Transverse colon (tissue), 4 donors: ENCODE results near the gene PRDM1. TPM values are rescaled to one million over a fixed set of nuclear protein-coding genes. Genes with fewer than 3 reads are reported as not detected.

Source experiments
- DNase-seq: peaks from one replicate; pipeline ENCODE4 v3.0.0-alpha.2; 2019
- H3K27ac ChIP-seq, 4 donors: fragments of 200-600 bp; sonication (generic); 2 replicates each; pipeline ENCODE4 v1.5.1; 2016 to 2018; ENCODE audit warnings: inconsistent platforms in 4 of 4
- H3K27me3 ChIP-seq: fragments of 200-600 bp; sonication (generic); 2 replicates; pipeline ENCODE4 v1.5.1; 2017; ENCODE audit warnings: inconsistent platforms
- H3K36me3 ChIP-seq, 4 donors: fragments of 200-600 bp; sonication (generic); 2 replicates each; pipeline ENCODE4 v1.5.1; 2017 to 2019; ENCODE audit warnings: inconsistent platforms in 4 of 4
- H3K4me1 ChIP-seq, 4 donors: fragments of 200-600 bp; sonication (generic); 2 replicates each; pipeline ENCODE4 v1.5.1; 2017 to 2020; ENCODE audit warnings: inconsistent platforms in 4 of 4
- H3K4me3 ChIP-seq, 4 donors: fragments of 200-600 bp; sonication (generic); 1 replicate in 1 of 4; 2 replicates in 3 of 4; pipeline versions ENCODE4 v1.5.1 to v1.6.1; 2017 to 2019; ENCODE audit warnings: inconsistent platforms in 4 of 4
- H3K9me3 ChIP-seq, 2 donors: fragments of 200-600 bp; sonication (generic); 2 replicates each; pipeline ENCODE4 v1.5.1; 2017 to 2019; ENCODE audit warnings: inconsistent platforms in 2 of 2
- EP300 ChIP-seq: sonication (generic); formaldehyde crosslinking; IDR thresholded peaks from one replicate; pipeline ENCODE4 v1.6.1; 2017; ENCODE audit warnings: antibody characterized with exemption, low read depth
- POLR2A ChIP-seq: fragments of 450-650 bp; IDR thresholded peaks from one replicate; pipeline ENCODE4 v1.6.1; 2016; ENCODE audit warnings: antibody characterized with exemption, mild to moderate bottlenecking, moderate library complexity
- POLR2AphosphoS5 ChIP-seq, 3 donors: sonication (generic); formaldehyde crosslinking; IDR thresholded peaks; one replicate each; pipeline ENCODE4 v1.6.1; 2016; ENCODE audit warnings: antibody characterized with exemption in 3 of 3
- WGBS, 2 donors: methylation state at CpG; one replicate each; pipeline ENCODE4 v1.1.5; 2018; ENCODE audit warnings: low coverage in 1 of 2; 5-methylcytosine and 5-hydroxymethylcytosine counted together
- in situ Hi-C, 4 donors: fragments of 200-750 bp; cut with MboI; loops; one replicate each; pipeline versions ENCODE4 v1.15.0 to v1.15.1; 2017; ENCODE audit warnings: low sequenced_read_pairs in 3 of 4, low pct_ligation_motif_present in 1 of 4, low pct_unique_long_range_greater_than_20kb in 1 of 4
- intact Hi-C: fragments of 100-400 bp; cut with DNase I; formaldehyde crosslinking; loops from one replicate; pipeline ENCODE4 v1.15.1; 2023; ENCODE audit warnings: low total_unique reads
- total RNA-seq, 4 donors: library from RNA; depleted of rRNA; stranded (reverse); fragments of >200 nt; gene quantifications; one replicate each; pipeline ENCODE4 v1.1.0, GENCODE V29; 2016
- TF ChIP-seq, protein P1 (sequence below), 5 experiments: fragments of 200-600 bp in 3 of 5; fragments of 450-650 bp in 2 of 5; sonication (generic) in 3 of 5; IDR thresholded peaks; 1 replicate in 2 of 5; 2 replicates in 3 of 5; pipeline ENCODE4 v1.5.1; 2016 to 2017; ENCODE audit warnings: antibody characterized with exemption in 5 of 5, inconsistent platforms in 3 of 5, mild to moderate bottlenecking in 2 of 5, moderate library complexity in 1 of 5

The PRDM1 gene
- total RNA-seq, 4 donors from 2014 or later: 2.4 to 32.4 (median 18.6) TPM

DNA sequence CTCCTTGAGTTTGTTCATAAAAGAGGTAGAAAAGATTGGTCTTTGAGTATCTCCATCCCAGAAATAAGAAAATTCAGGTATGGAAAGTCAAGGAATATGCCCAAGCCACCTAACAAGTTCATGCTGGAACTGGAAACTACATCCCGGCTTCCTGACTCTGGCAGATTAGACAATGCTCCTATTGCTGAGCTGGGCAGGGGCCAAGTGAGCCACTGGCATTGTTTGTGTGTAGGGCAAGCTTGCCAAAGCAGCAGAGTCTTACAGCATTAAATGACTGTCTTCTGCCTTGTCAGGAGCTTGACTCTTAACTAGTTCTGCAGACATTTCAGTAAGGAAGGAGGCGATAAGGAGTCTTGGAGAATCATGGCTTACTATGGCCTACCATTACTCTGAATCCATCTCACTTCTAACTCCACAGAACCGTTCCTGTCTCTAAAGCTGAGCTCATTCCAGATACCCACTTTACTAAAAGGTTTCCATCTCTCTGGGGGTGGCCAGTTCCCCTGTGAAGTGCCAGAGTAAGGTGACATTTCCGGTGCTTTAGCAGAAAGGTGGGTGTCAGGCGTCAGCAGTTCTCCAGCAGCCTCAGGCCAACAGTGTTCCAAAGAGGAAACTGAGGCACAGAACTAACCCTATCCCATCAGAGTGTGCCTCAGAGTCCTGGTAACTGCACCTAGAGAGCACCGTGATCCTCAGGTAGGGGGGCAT, 30.1 kb downstream of the PRDM1 start:
- Histone ChIP-seq H3K9me3 (no peaks in the 10 kb centered on the region), H3K27ac (no peak overlapping the region), H3K4me1 (peaks cover 0 to 16% (median 3%) of the 10 kb centered on the region in 4 donors), H3K36me3 (no peaks in the 10 kb centered on the region), H3K4me3 (no peak overlapping the region), H3K27me3 (no peaks in the 10 kb centered on the region)
- no peak for DNase-seq
- 81 to 100% methylated on average over 1 to 6 of the region's 6 CpGs for WGBS, 2 donors
- in situ Hi-C loops (no loop called here), intact Hi-C loops (no loop called here)
- TF ChIP-seq EP300: no peak

DNA sequence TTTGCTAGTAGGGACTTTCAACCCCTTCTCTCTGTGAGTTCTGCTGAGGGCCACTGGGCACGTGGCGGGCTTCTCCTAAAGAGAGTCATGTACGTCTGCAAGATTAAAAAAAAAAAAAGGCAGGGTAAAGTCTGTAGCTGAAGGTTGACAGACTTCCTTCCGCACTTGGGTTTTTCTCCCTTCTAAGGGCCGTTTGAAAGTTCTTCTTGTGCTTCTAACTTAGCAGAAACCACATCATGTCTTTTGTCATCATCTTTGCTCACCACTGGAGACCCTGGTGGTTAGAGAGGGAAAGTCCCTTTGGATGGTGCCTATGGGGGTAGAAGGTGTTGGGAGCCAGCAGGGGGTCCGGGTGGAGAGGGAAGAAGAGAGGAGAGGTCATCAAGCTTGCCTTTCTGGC, 31.4 kb downstream of the PRDM1 start:
- Histone ChIP-seq H3K9me3 (no peaks in the 10 kb centered on the region), H3K27me3 (no peaks in the 10 kb centered on the region), H3K4me3 (no peak overlapping the region), H3K4me1 (peaks cover 0 to 3% (median 0%) of the 10 kb centered on the region in 4 donors), H3K36me3 (no peaks in the 10 kb centered on the region), H3K27ac (no peak overlapping the region)
- intact Hi-C loops: no loop called here
- 60 to 76% methylated on average over 6 of the region's 6 CpGs for WGBS, 2 donors
- DNase-seq: no peak
- TF ChIP-seq POLR2AphosphoS5 (IDR thresholded peaks at IDR 0.05) (no peak), POLR2A (no peak), EP300 (no peak)
- TF ChIP-seq, protein P1, sequence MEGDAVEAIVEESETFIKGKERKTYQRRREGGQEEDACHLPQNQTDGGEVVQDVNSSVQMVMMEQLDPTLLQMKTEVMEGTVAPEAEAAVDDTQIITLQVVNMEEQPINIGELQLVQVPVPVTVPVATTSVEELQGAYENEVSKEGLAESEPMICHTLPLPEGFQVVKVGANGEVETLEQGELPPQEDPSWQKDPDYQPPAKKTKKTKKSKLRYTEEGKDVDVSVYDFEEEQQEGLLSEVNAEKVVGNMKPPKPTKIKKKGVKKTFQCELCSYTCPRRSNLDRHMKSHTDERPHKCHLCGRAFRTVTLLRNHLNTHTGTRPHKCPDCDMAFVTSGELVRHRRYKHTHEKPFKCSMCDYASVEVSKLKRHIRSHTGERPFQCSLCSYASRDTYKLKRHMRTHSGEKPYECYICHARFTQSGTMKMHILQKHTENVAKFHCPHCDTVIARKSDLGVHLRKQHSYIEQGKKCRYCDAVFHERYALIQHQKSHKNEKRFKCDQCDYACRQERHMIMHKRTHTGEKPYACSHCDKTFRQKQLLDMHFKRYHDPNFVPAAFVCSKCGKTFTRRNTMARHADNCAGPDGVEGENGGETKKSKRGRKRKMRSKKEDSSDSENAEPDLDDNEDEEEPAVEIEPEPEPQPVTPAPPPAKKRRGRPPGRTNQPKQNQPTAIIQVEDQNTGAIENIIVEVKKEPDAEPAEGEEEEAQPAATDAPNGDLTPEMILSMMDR (IDR thresholded peaks at IDR 0.05): no peak
- in situ Hi-C loops: no loop called here

DNA sequence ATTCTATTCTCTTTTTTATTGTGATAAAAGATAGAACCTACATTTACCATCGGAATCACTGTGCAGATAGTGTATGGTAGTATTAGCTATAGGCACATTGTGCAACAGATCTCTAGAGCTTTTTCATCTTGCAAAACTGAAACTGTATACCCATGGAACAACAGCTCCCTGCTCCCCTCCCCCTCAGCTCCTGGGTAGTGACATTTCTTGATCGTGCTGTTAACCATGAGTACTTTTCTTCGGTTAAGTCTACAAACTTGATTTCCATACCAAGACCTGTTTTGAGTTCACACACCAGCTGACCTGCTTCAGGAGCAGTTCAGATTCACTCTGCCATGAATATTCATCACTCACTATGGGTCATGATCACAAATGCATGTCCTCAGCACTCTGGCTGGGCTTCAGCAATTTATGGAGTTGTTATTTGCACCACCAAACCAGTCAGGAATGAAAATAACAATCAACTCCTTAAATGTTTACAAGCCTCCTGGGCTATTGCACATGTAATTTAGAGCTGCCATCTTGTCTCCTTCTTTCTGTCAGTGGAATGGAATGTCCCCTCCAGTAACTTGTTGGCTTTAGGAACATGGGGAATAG, 32.8 kb downstream of the PRDM1 start:
- intact Hi-C loops: no loop called here
- Histone ChIP-seq H3K4me3 (no peak overlapping the region), H3K27ac (peak overlapping the region in 2 of 4 donors; percentile 3 to 32), H3K27me3 (no peaks in the 10 kb centered on the region), H3K9me3 (no peaks in the 10 kb centered on the region), H3K36me3 (no peaks in the 10 kb centered on the region), H3K4me1 (no peaks in the 10 kb centered on the region)
- WGBS, 2 donors: 90 to 100% methylated on average over 1 to 3 of the region's 3 CpGs
- DNase-seq: no peak
- in situ Hi-C loops: no loop called here
- TF ChIP-seq POLR2A: no peak
- TF ChIP-seq POLR2AphosphoS5 (IDR thresholded peaks at IDR 0.05): no peak
- TF ChIP-seq, protein P1 (IDR thresholded peaks at IDR 0.05): no peak
- no peak for TF ChIP-seq EP300

DNA sequence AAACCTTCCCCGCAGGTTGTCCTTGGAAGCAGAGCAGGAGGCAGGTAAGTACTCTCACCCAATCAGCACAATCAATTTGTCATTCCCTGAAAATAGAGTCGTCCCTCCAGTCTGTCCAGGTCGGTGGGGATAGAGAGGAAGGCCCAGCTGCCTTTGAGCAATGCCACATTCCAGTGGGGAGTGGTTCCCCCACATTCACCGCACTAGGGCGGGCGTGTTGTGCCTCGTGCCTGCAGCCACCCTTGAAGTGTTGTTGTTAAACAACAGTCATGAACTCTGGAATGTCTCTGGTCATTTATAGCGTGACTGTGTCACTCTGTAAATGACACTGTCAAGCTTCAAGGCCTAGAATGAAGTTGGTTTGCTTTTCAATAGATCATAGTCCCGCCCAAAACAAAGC, 33.4 kb downstream of the PRDM1 start:
- Histone ChIP-seq H3K27me3 (no peaks in the 10 kb centered on the region), H3K27ac (peak overlapping the region in 3 of 4 donors; percentile 3 to 32 (median 21)), H3K36me3 (no peaks in the 10 kb centered on the region), H3K4me3 (no peak overlapping the region), H3K4me1 (no peaks in the 10 kb centered on the region), H3K9me3 (no peaks in the 10 kb centered on the region)
- TF ChIP-seq POLR2AphosphoS5 (IDR thresholded peaks at IDR 0.05) (peak in 1 of 3 donors; percentile 26), EP300 (no peak)
- in situ Hi-C loops (no loop called here), intact Hi-C loops (no loop called here)
- peak; percentile 67 for DNase-seq
- 55% methylated on average over 9 of the region's 9 CpGs; no CpG with 5 or more reads in 1 of the 2 donors for WGBS, 2 donors

DNA sequence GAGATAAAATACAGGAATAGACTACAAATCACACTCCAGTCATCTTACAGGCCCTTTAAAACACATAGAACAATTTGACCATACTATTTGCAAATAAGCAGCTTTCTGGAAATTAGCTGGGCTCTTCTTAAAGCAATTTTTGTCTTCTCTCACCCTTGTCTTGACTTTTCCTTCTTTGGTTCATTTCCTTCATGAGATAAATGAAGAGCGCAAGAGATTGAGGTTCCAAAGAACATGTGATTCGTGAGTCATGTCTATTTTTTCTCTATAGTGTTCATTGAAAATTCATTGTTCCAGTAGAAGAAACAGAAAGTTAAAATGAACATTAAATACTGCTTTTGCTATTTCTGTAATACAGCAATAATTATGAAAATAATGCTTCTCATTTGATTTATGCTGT, 33.9 kb downstream of the PRDM1 start:
- in situ Hi-C loops: no loop called here
- no peaks in the 10 kb centered on the region for H3K4me1 ChIP-seq
- no peak overlapping the region for H3K4me3 ChIP-seq
- DNase-seq: no peak
- 84 to 100% methylated on average over 2 of the region's 2 CpGs for WGBS, 2 donors
- no peaks in the 10 kb centered on the region for H3K27me3 ChIP-seq
- H3K36me3 ChIP-seq: no peaks in the 10 kb centered on the region
- intact Hi-C loops: no loop called here
- TF ChIP-seq, protein P1 (IDR thresholded peaks at IDR 0.05): no peak
- no peak for TF ChIP-seq POLR2A
- TF ChIP-seq EP300: no peak
- TF ChIP-seq POLR2AphosphoS5 (IDR thresholded peaks at IDR 0.05): no peak
- no peaks in the 10 kb centered on the region for H3K9me3 ChIP-seq
- peak overlapping the region in 1 of 4 donors; percentile 21 for H3K27ac ChIP-seq
